IMR-90 (cell line): ENCODE data around the gene HRC. TPM values are rescaled to one million over a fixed set of nuclear protein-coding genes. Genes with fewer than 3 reads are reported as not detected.
A peak's percentile ranks its signal among the peaks of the same experiment; 100 is the strongest.

Source experiments
- ATAC-seq: fragments of 200-7000 bp; cut with Tn5 transposase; 2 replicates; pipeline ENCODE4 v1.9.1; 2020; ENCODE audit warnings: low read depth, mild to moderate bottlenecking, moderate library complexity
- BruUV-seq: library from RNA; stranded (reverse); fragments of 400-500 nt; replicated peaks from 2 replicates; lab custom pipeline; 2021; lab: Mats Ljungman, UMichigan
- CTCF ChIA-PET: fragments of 300-600 bp; formaldehyde crosslinking; extraction: SDS; loops from one replicate; lab custom pipeline; 2021; ENCODE audit warnings: antibody characterized with exemption; lab: Yijun Ruan, JAX
- POLR2A ChIA-PET: fragments of 300-600 bp; sonication (Branson Sonifier 250); formaldehyde crosslinking; loops from one replicate; lab custom pipeline; 2022; ENCODE audit warnings: antibody characterized with exemption; ENCODE audit not compliant: unreplicated experiment; lab: Charles Lee
- DNase-seq: peaks from one replicate; pipeline ENCODE4 v3.0.0; 2013
- H2AFZ ChIP-seq: replicated peaks from 2 replicates; pipeline ENCODE3; 2013; ENCODE audit warnings: low read length, mild to moderate bottlenecking; ENCODE audit not compliant: poor library complexity
- H2AK5ac ChIP-seq: 2 replicates; pipeline ENCODE4 v1.6.1; 2013; ENCODE audit warnings: low read depth, low read length, inconsistent platforms
- H2AK9ac ChIP-seq: replicated peaks from 2 replicates; pipeline ENCODE3; 2013; ENCODE audit warnings: mild to moderate bottlenecking, low read depth, low read length, moderate library complexity; ENCODE audit not compliant: poor library complexity
- H2BK120ac ChIP-seq: 2 replicates; pipeline ENCODE4 v1.6.1; 2013; ENCODE audit warnings: low read depth, low read length, inconsistent platforms
- H2BK15ac ChIP-seq: 3 replicates; pipeline ENCODE4 v1.6.1; 2013; ENCODE audit warnings: low read depth, low read length, inconsistent platforms
- H2BK20ac ChIP-seq: 2 replicates; pipeline ENCODE4 v1.6.1; 2013; ENCODE audit warnings: low read depth, mild to moderate bottlenecking, inconsistent platforms, low read length, moderate library complexity
- H2BK5ac ChIP-seq: 2 replicates; pipeline ENCODE4 v1.6.1; 2013; ENCODE audit warnings: mild to moderate bottlenecking, low read depth, low read length, inconsistent platforms; ENCODE audit not compliant: poor library complexity, severe bottlenecking
- H3K14ac ChIP-seq: replicated peaks from 2 replicates; pipeline ENCODE4 v1.6.1; 2013; ENCODE audit warnings: low read depth, low read length, inconsistent platforms
- H3K18ac ChIP-seq: 2 replicates; pipeline ENCODE4 v1.6.1; 2013; ENCODE audit warnings: low read depth, low read length, control low read depth
- H3K23ac ChIP-seq: 2 replicates; pipeline ENCODE4 v1.6.1; 2013; ENCODE audit warnings: low read depth, low read length, inconsistent platforms
- H3K27ac ChIP-seq: 2 replicates; pipeline ENCODE4 v1.5.1; 2013; ENCODE audit warnings: mild to moderate bottlenecking, control low read depth, low read length; ENCODE audit not compliant: insufficient read depth
- H3K27me3 ChIP-seq: 2 replicates; pipeline ENCODE4 v1.6.1; 2013; ENCODE audit warnings: low read length; ENCODE audit not compliant: control insufficient read depth, insufficient read depth
- H3K36me3 ChIP-seq: 2 replicates; pipeline ENCODE4 v1.6.1; 2013; ENCODE audit warnings: low read length, mixed read lengths; ENCODE audit not compliant: control insufficient read depth, insufficient read depth
- H3K4ac ChIP-seq: 2 replicates; pipeline ENCODE4 v1.6.1; 2013; ENCODE audit warnings: low read depth, low read length, inconsistent platforms
- H3K4me1 ChIP-seq: 2 replicates; pipeline ENCODE4 v1.6.1; 2013; ENCODE audit warnings: low read length, mixed read lengths; ENCODE audit not compliant: control insufficient read depth, insufficient read depth
- H3K4me2 ChIP-seq: 2 replicates; pipeline ENCODE4 v1.6.1; 2013; ENCODE audit warnings: low read depth, mild to moderate bottlenecking, control low read depth, low read length, moderate library complexity
- H3K4me3 ChIP-seq: 2 replicates; pipeline ENCODE4 v1.5.1; 2013; ENCODE audit warnings: low read depth, mild to moderate bottlenecking, control low read depth, low read length, moderate library complexity; ENCODE audit not compliant: insufficient read depth
- H3K56ac ChIP-seq: 2 replicates; pipeline ENCODE4 v1.6.1; 2013; ENCODE audit warnings: low read length, inconsistent platforms; ENCODE audit not compliant: insufficient read depth; ENCODE audit errors: extremely low read depth
- H3K79me1 ChIP-seq, 2 experiments: 2 replicates each; pipeline ENCODE4 v1.6.1; 2013; ENCODE audit warnings: low read length in 2 of 2, inconsistent platforms in 1 of 2, low read depth in 1 of 2
- H3K9ac ChIP-seq: 2 replicates; pipeline ENCODE4 v1.6.1; 2013; ENCODE audit warnings: low read depth, low read length, control low read depth
- H3K9me1 ChIP-seq: 2 replicates; pipeline ENCODE4 v1.6.1; 2013; ENCODE audit warnings: low read length, inconsistent platforms; ENCODE audit not compliant: insufficient read depth
- H3K9me3 ChIP-seq: 2 replicates; pipeline ENCODE4 v1.6.1; 2013; ENCODE audit warnings: low read length; ENCODE audit not compliant: control insufficient read depth, insufficient read depth
- H4K20me1 ChIP-seq: 2 replicates; pipeline ENCODE4 v1.6.1; 2013; ENCODE audit warnings: low read length, inconsistent platforms; ENCODE audit not compliant: insufficient read depth
- H4K5ac ChIP-seq: 2 replicates; pipeline ENCODE4 v1.6.1; 2013; ENCODE audit warnings: mild to moderate bottlenecking, low read depth, low read length, control low read depth
- H4K8ac ChIP-seq, 2 experiments: 2 replicates each; pipeline ENCODE4 v1.6.1; 2013; ENCODE audit warnings: low read depth in 2 of 2, low read length in 2 of 2, control low read depth in 1 of 2, inconsistent platforms in 1 of 2
- H4K91ac ChIP-seq: 2 replicates; pipeline ENCODE4 v1.6.1; 2013; ENCODE audit warnings: low read depth, low read length, inconsistent platforms; ENCODE audit not compliant: insufficient read depth
- BHLHE40 ChIP-seq: fragments of 150-350 bp; IDR thresholded peaks from 2 replicates; pipeline ENCODE4 v1.6.1; 2016; ENCODE audit warnings: mild to moderate bottlenecking, low read depth, low read length
- MXI1 ChIP-seq: IDR thresholded peaks from 2 replicates; pipeline ENCODE4 v1.6.1; 2012; ENCODE audit warnings: low read depth, mild to moderate bottlenecking, low read length, moderate library complexity, borderline replicate concordance
- RAD21 ChIP-seq: IDR thresholded peaks from 2 replicates; pipeline ENCODE4 v1.6.1; 2012; ENCODE audit warnings: low read length, improper control_type of control experiment
- RFX5 ChIP-seq: IDR thresholded peaks from 2 replicates; pipeline ENCODE4 v1.8.0; 2012; ENCODE audit warnings: low read depth, mild to moderate bottlenecking, low read length, moderate library complexity
- USF2 ChIP-seq: fragments of 150-350 bp; IDR thresholded peaks from 2 replicates; pipeline ENCODE4 v1.6.1; 2017; ENCODE audit warnings: mild to moderate bottlenecking, antibody characterized with exemption, low read length, low read depth
- WGBS, 2 experiments: methylation state at CpG; one replicate each; pipeline versions ENCODE4 v1.1.5 to v1.1.7; 2013; ENCODE audit warnings: missing lambda C conversion rate in 2 of 2; ENCODE audit not compliant: insufficient read length in 1 of 2; ENCODE audit errors: extremely low coverage in 2 of 2; 5-methylcytosine and 5-hydroxymethylcytosine counted together
- dilution Hi-C: fragments of 300-500 bp; cut with HindIII; formaldehyde crosslinking; loops from one replicate; pipeline ENCODE4 v1.14.3; 2018; ENCODE audit warnings: low sequenced_read_pairs; ENCODE audit not compliant: unreplicated experiment
- in situ Hi-C: fragments of 300-500 bp; cut with MboI; formaldehyde crosslinking; loops from 3 replicates; pipeline ENCODE4 v1.14.3; 2019; ENCODE audit warnings: low sequenced_read_pairs, inconsistent platforms, mixed read lengths
- intact Hi-C: fragments of 100-400 bp; cut with micrococcal nuclease; formaldehyde crosslinking; loops from 2 replicates; pipeline ENCODE4 v1.10.0; 2022
- polyA plus RNA-seq, 3 experiments: library from polyadenylated mRNA; depleted of rRNA; stranded (reverse); fragments of >200 nt; gene quantifications; 2 replicates each; pipeline ENCODE4 v1.2.3, GENCODE V29; 2012; ENCODE audit warnings: low replicate concordance in 1 of 3
- total RNA-seq: library from RNA; depleted of rRNA; stranded (reverse); fragments of >200 nt; gene quantifications from 2 replicates; pipeline ENCODE4 v1.2.3, GENCODE V29; 2012

Gene HRC
- total and polyA plus RNA-seq, 2 of the 4 experiments (the other 2 are of a cell fraction) = 0.03 TPM; not detected in 1

- peak overlapping the region; percentile 33; the same call in 1 of the 2 replicates for H3K4me3 ChIP-seq
- ChIA-PET POLR2A (no interaction called here), CTCF (interaction anchor here (0.6 to 1.0 kb wide), 2 partner anchors 36 to 165 kb away, joined by 3 to 4 read pairs; no protein-coding TSS in a partner anchor)
- no peaks in the 10 kb centered on the region for H3K27me3 ChIP-seq
- no peak overlapping the region for H3K9ac ChIP-seq
- H4K91ac ChIP-seq = no peak overlapping the region
- H2BK15ac ChIP-seq = no peak overlapping the region
- no TSS peak for BruUV-seq
- no peak overlapping the region for H2AK5ac ChIP-seq
- intact Hi-C loops (no loop called here), in situ Hi-C loops (no loop called here), dilution Hi-C loops (no loop called here)
- H3K4me2 ChIP-seq = peak overlapping the region; percentile 50
- H3K4ac ChIP-seq = no peak overlapping the region
- 24% methylated on average over 13 of the region's 42 CpGs; no CpG with 5 or more reads in 1 of the 2 experiments for WGBS, 2 experiments
- peaks cover 2% of the 10 kb centered on the region for H3K4me1 ChIP-seq
- TF ChIP-seq RFX5 (no peak), BHLHE40 (no peak), MXI1 (no peak), USF2 (no peak), RAD21 (no peak)
- H3K9me1 ChIP-seq = peaks cover 6% of the 10 kb centered on the region; the same call in 1 of the 2 replicates
- peak overlapping the region; percentile 74 for H2AK9ac ChIP-seq
- H4K20me1 ChIP-seq = no peaks in the 10 kb centered on the region
- no peaks in the 10 kb centered on the region for H3K79me1 ChIP-seq
- no peak overlapping the region for H3K56ac ChIP-seq
- no peak overlapping the region for H3K23ac ChIP-seq
- H3K36me3 ChIP-seq = no peaks in the 10 kb centered on the region
- no peak overlapping the region for H3K27ac ChIP-seq
- H2AFZ ChIP-seq = peak overlapping the region; percentile 88
- no peak overlapping the region for H3K14ac ChIP-seq
- H4K8ac ChIP-seq = peak overlapping the region in 1 of 2 experiments; percentile 70; a peak in 1 of 4 replicates
- no peak overlapping the region for H4K5ac ChIP-seq
- no peak overlapping the region for H3K18ac ChIP-seq
- H2BK120ac ChIP-seq = no peak overlapping the region
- H3K9me3 ChIP-seq = no peaks in the 10 kb centered on the region
- H2BK5ac ChIP-seq = no peak overlapping the region
- ATAC-seq = peak; percentile 84
- no peak overlapping the region for H2BK20ac ChIP-seq
- peak; percentile 70 for DNase-seq
These were observed 21.4 kb downstream of the HRC start for GRCh38 chr19:49133621-49134454.
